IMR-90 (cell line): ENCODE measurements around the gene RPLP1. TPM values are rescaled to one million over a fixed set of nuclear protein-coding genes. Genes with fewer than 3 reads are reported as not detected.

Experiments
- ATAC-seq: fragments of 200-7000 bp; cut with Tn5 transposase; 2 replicates; pipeline ENCODE4 v1.9.1; 2020; ENCODE audit warnings: low read depth, mild to moderate bottlenecking, moderate library complexity
- BruUV-seq: library from RNA; stranded (reverse); fragments of 400-500 nt; replicated peaks from 2 replicates; lab custom pipeline; 2021; lab: Mats Ljungman, UMichigan
- CTCF ChIA-PET: fragments of 300-600 bp; formaldehyde crosslinking; extraction: SDS; loops from one replicate; lab custom pipeline; 2021; ENCODE audit warnings: antibody characterized with exemption; lab: Yijun Ruan, JAX
- POLR2A ChIA-PET: fragments of 300-600 bp; sonication (Branson Sonifier 250); formaldehyde crosslinking; loops from one replicate; lab custom pipeline; 2022; ENCODE audit warnings: antibody characterized with exemption; ENCODE audit not compliant: unreplicated experiment; lab: Charles Lee
- DNase-seq: peaks from one replicate; pipeline ENCODE4 v3.0.0; 2013
- H2AFZ ChIP-seq: replicated peaks from 2 replicates; pipeline ENCODE3; 2013; ENCODE audit warnings: low read length, mild to moderate bottlenecking; ENCODE audit not compliant: poor library complexity
- H2AK5ac ChIP-seq: 2 replicates; pipeline ENCODE4 v1.6.1; 2013; ENCODE audit warnings: low read depth, low read length, inconsistent platforms
- H2AK9ac ChIP-seq: replicated peaks from 2 replicates; pipeline ENCODE3; 2013; ENCODE audit warnings: mild to moderate bottlenecking, low read depth, low read length, moderate library complexity; ENCODE audit not compliant: poor library complexity
- H2BK120ac ChIP-seq: 2 replicates; pipeline ENCODE4 v1.6.1; 2013; ENCODE audit warnings: low read depth, low read length, inconsistent platforms
- H2BK15ac ChIP-seq: 3 replicates; pipeline ENCODE4 v1.6.1; 2013; ENCODE audit warnings: low read depth, low read length, inconsistent platforms
- H2BK20ac ChIP-seq: 2 replicates; pipeline ENCODE4 v1.6.1; 2013; ENCODE audit warnings: low read depth, mild to moderate bottlenecking, inconsistent platforms, low read length, moderate library complexity
- H2BK5ac ChIP-seq: 2 replicates; pipeline ENCODE4 v1.6.1; 2013; ENCODE audit warnings: mild to moderate bottlenecking, low read depth, low read length, inconsistent platforms; ENCODE audit not compliant: poor library complexity, severe bottlenecking
- H3K14ac ChIP-seq: replicated peaks from 2 replicates; pipeline ENCODE4 v1.6.1; 2013; ENCODE audit warnings: low read depth, low read length, inconsistent platforms
- H3K18ac ChIP-seq: 2 replicates; pipeline ENCODE4 v1.6.1; 2013; ENCODE audit warnings: low read depth, low read length, control low read depth
- H3K23ac ChIP-seq: 2 replicates; pipeline ENCODE4 v1.6.1; 2013; ENCODE audit warnings: low read depth, low read length, inconsistent platforms
- H3K27ac ChIP-seq: 2 replicates; pipeline ENCODE4 v1.5.1; 2013; ENCODE audit warnings: mild to moderate bottlenecking, control low read depth, low read length; ENCODE audit not compliant: insufficient read depth
- H3K27me3 ChIP-seq: 2 replicates; pipeline ENCODE4 v1.6.1; 2013; ENCODE audit warnings: low read length; ENCODE audit not compliant: control insufficient read depth, insufficient read depth
- H3K36me3 ChIP-seq: 2 replicates; pipeline ENCODE4 v1.6.1; 2013; ENCODE audit warnings: low read length, mixed read lengths; ENCODE audit not compliant: control insufficient read depth, insufficient read depth
- H3K4ac ChIP-seq: 2 replicates; pipeline ENCODE4 v1.6.1; 2013; ENCODE audit warnings: low read depth, low read length, inconsistent platforms
- H3K4me1 ChIP-seq: 2 replicates; pipeline ENCODE4 v1.6.1; 2013; ENCODE audit warnings: low read length, mixed read lengths; ENCODE audit not compliant: control insufficient read depth, insufficient read depth
- H3K4me2 ChIP-seq: 2 replicates; pipeline ENCODE4 v1.6.1; 2013; ENCODE audit warnings: low read depth, mild to moderate bottlenecking, control low read depth, low read length, moderate library complexity
- H3K4me3 ChIP-seq: 2 replicates; pipeline ENCODE4 v1.5.1; 2013; ENCODE audit warnings: low read depth, mild to moderate bottlenecking, control low read depth, low read length, moderate library complexity; ENCODE audit not compliant: insufficient read depth
- H3K56ac ChIP-seq: 2 replicates; pipeline ENCODE4 v1.6.1; 2013; ENCODE audit warnings: low read length, inconsistent platforms; ENCODE audit not compliant: insufficient read depth; ENCODE audit errors: extremely low read depth
- H3K79me1 ChIP-seq, 2 experiments: 2 replicates each; pipeline ENCODE4 v1.6.1; 2013; ENCODE audit warnings: low read length in 2 of 2, inconsistent platforms in 1 of 2, low read depth in 1 of 2
- H3K9ac ChIP-seq: 2 replicates; pipeline ENCODE4 v1.6.1; 2013; ENCODE audit warnings: low read depth, low read length, control low read depth
- H3K9me1 ChIP-seq: 2 replicates; pipeline ENCODE4 v1.6.1; 2013; ENCODE audit warnings: low read length, inconsistent platforms; ENCODE audit not compliant: insufficient read depth
- H3K9me3 ChIP-seq: 2 replicates; pipeline ENCODE4 v1.6.1; 2013; ENCODE audit warnings: low read length; ENCODE audit not compliant: control insufficient read depth, insufficient read depth
- H4K20me1 ChIP-seq: 2 replicates; pipeline ENCODE4 v1.6.1; 2013; ENCODE audit warnings: low read length, inconsistent platforms; ENCODE audit not compliant: insufficient read depth
- H4K5ac ChIP-seq: 2 replicates; pipeline ENCODE4 v1.6.1; 2013; ENCODE audit warnings: mild to moderate bottlenecking, low read depth, low read length, control low read depth
- H4K8ac ChIP-seq, 2 experiments: 2 replicates each; pipeline ENCODE4 v1.6.1; 2013; ENCODE audit warnings: low read depth in 2 of 2, low read length in 2 of 2, control low read depth in 1 of 2, inconsistent platforms in 1 of 2
- H4K91ac ChIP-seq: 2 replicates; pipeline ENCODE4 v1.6.1; 2013; ENCODE audit warnings: low read depth, low read length, inconsistent platforms; ENCODE audit not compliant: insufficient read depth
- BHLHE40 ChIP-seq: fragments of 150-350 bp; IDR thresholded peaks from 2 replicates; pipeline ENCODE4 v1.6.1; 2016; ENCODE audit warnings: mild to moderate bottlenecking, low read depth, low read length
- CEBPB ChIP-seq: IDR thresholded peaks from 2 replicates; pipeline ENCODE4 v1.6.1; 2012; ENCODE audit warnings: low read depth, low read length, improper control_type of control experiment
- CHD1 ChIP-seq: IDR thresholded peaks from 2 replicates; pipeline ENCODE4 v1.6.1; 2012; ENCODE audit warnings: low read depth, low read length, improper control_type of control experiment
- FOS ChIP-seq: fragments of 150-350 bp; IDR thresholded peaks from 2 replicates; pipeline ENCODE4 v1.6.1; 2016; ENCODE audit warnings: low read depth, low read length
- MAFK ChIP-seq: IDR thresholded peaks from 2 replicates; pipeline ENCODE4 v1.6.1; 2012; ENCODE audit warnings: low read depth, low read length, improper control_type of control experiment
- MAZ ChIP-seq: IDR thresholded peaks from 2 replicates; pipeline ENCODE4 v1.6.1; 2012; ENCODE audit warnings: low read depth, mild to moderate bottlenecking, low read length, improper control_type of control experiment, moderate library complexity, borderline replicate concordance
- MXI1 ChIP-seq: IDR thresholded peaks from 2 replicates; pipeline ENCODE4 v1.6.1; 2012; ENCODE audit warnings: low read depth, mild to moderate bottlenecking, low read length, moderate library complexity, borderline replicate concordance
- NFE2L2 ChIP-seq: fragments of 150-350 bp; IDR thresholded peaks from 2 replicates; pipeline ENCODE4 v1.6.1; 2016; ENCODE audit warnings: low read depth, mild to moderate bottlenecking, low read length
- POLR2A ChIP-seq: IDR thresholded peaks from 2 replicates; pipeline ENCODE4 v1.6.1; 2012; ENCODE audit warnings: mild to moderate bottlenecking, low read depth, low read length
- RFX5 ChIP-seq: IDR thresholded peaks from 2 replicates; pipeline ENCODE4 v1.8.0; 2012; ENCODE audit warnings: low read depth, mild to moderate bottlenecking, low read length, moderate library complexity
- SMC3 ChIP-seq: fragments of 150-350 bp; IDR thresholded peaks from 2 replicates; pipeline ENCODE4 v1.6.1; 2016; ENCODE audit warnings: low read depth, mild to moderate bottlenecking, antibody characterized with exemption, low read length, moderate library complexity
- WGBS, 2 experiments: methylation state at CpG; one replicate each; pipeline versions ENCODE4 v1.1.5 to v1.1.7; 2013; ENCODE audit warnings: missing lambda C conversion rate in 2 of 2; ENCODE audit not compliant: insufficient read length in 1 of 2; ENCODE audit errors: extremely low coverage in 2 of 2; 5-methylcytosine and 5-hydroxymethylcytosine counted together
- dilution Hi-C: fragments of 300-500 bp; cut with HindIII; formaldehyde crosslinking; loops from one replicate; pipeline ENCODE4 v1.14.3; 2018; ENCODE audit warnings: low sequenced_read_pairs; ENCODE audit not compliant: unreplicated experiment
- in situ Hi-C: fragments of 300-500 bp; cut with MboI; formaldehyde crosslinking; loops from 3 replicates; pipeline ENCODE4 v1.14.3; 2019; ENCODE audit warnings: low sequenced_read_pairs, inconsistent platforms, mixed read lengths
- intact Hi-C: fragments of 100-400 bp; cut with micrococcal nuclease; formaldehyde crosslinking; loops from 2 replicates; pipeline ENCODE4 v1.10.0; 2022
- polyA plus RNA-seq, 3 experiments: library from polyadenylated mRNA; depleted of rRNA; stranded (reverse); fragments of >200 nt; gene quantifications; 2 replicates each; pipeline ENCODE4 v1.2.3, GENCODE V29; 2012; ENCODE audit warnings: low replicate concordance in 1 of 3
- total RNA-seq: library from RNA; depleted of rRNA; stranded (reverse); fragments of >200 nt; gene quantifications from 2 replicates; pipeline ENCODE4 v1.2.3, GENCODE V29; 2012
- TF ChIP-seq, protein P1 (sequence below): fragments of 150-350 bp; IDR thresholded peaks from 2 replicates; pipeline ENCODE4 v1.6.1; 2017; ENCODE audit warnings: mild to moderate bottlenecking, antibody characterized with exemption, low read length, low read depth
- TF ChIP-seq, protein P2 (sequence below): conservative IDR thresholded peaks from 2 replicates; pipeline ENCODE4 v1.5.1; 2012; ENCODE audit warnings: mild to moderate bottlenecking, low read depth, low read length, improper control_type of control experiment
- TF ChIP-seq, protein P3 (sequence below): fragments of 150-350 bp; IDR thresholded peaks from 2 replicates; pipeline ENCODE4 v1.6.1; 2016; ENCODE audit warnings: low read depth, mild to moderate bottlenecking, low read length, moderate library complexity, borderline replicate concordance

Gene RPLP1
- total and polyA plus RNA-seq, 2 of the 4 experiments (the other 2 are of a cell fraction): 97.0 to 1,440 TPM

DNA sequence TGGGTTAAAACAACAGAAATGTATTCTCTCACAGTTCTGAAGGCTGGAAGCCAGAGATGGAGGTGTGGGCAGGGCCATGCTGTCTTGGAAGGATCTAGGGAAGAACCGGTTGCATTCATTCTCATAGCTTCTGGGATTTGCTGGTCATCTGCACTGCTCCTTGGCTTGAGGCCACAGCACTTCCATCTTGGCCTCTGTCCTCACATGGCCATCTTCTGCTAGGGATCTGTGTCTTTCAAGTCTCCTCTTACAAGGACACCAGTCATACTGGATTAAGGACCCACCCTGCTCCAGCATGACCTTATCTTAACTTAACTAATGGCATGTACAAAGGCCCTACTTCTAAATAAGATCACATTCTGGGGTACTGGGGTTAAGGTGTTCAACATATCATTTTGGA lies 47.7 kb downstream of the RPLP1 start:
- Histone ChIP-seq H3K27ac (no peak overlapping the region), H3K9me3 (no peaks in the 10 kb centered on the region), H3K4me1 (no peaks in the 10 kb centered on the region), H4K20me1 (no peaks in the 10 kb centered on the region), H3K9me1 (no peaks in the 10 kb centered on the region), H2AK5ac (no peak overlapping the region), H3K4ac (no peak overlapping the region), H3K27me3 (peaks cover 55% of the 10 kb centered on the region), H3K9ac (no peak overlapping the region), H3K23ac (no peak overlapping the region), H2BK15ac (no peak overlapping the region), H3K56ac (no peak overlapping the region), H4K5ac (no peak overlapping the region), H4K91ac (no peak overlapping the region), H3K36me3 (no peaks in the 10 kb centered on the region), H2BK120ac (no peak overlapping the region), H2BK5ac (no peak overlapping the region), H3K4me2 (no peak overlapping the region), H2AFZ (no peak overlapping the region), H3K14ac (no peak overlapping the region; the same call in 1 of the 2 replicates), H3K18ac (no peak overlapping the region), H4K8ac (no peak overlapping the region), H3K79me1 (no peaks in the 10 kb centered on the region), H3K4me3 (no peak overlapping the region), H2BK20ac (no peak overlapping the region), H2AK9ac (no peak overlapping the region)
- BruUV-seq: no TSS peak
- dilution Hi-C loops: no loop called here
- no peak for DNase-seq
- in situ Hi-C loops: no loop called here
- intact Hi-C loops: no loop called here
- TF ChIP-seq, protein P1, sequence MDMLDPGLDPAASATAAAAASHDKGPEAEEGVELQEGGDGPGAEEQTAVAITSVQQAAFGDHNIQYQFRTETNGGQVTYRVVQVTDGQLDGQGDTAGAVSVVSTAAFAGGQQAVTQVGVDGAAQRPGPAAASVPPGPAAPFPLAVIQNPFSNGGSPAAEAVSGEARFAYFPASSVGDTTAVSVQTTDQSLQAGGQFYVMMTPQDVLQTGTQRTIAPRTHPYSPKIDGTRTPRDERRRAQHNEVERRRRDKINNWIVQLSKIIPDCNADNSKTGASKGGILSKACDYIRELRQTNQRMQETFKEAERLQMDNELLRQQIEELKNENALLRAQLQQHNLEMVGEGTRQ: no peak
- TF ChIP-seq POLR2A: no peak
- TF ChIP-seq CHD1: no peak
- no peak for TF ChIP-seq SMC3
- no peak for TF ChIP-seq RFX5
- TF ChIP-seq, protein P2, sequence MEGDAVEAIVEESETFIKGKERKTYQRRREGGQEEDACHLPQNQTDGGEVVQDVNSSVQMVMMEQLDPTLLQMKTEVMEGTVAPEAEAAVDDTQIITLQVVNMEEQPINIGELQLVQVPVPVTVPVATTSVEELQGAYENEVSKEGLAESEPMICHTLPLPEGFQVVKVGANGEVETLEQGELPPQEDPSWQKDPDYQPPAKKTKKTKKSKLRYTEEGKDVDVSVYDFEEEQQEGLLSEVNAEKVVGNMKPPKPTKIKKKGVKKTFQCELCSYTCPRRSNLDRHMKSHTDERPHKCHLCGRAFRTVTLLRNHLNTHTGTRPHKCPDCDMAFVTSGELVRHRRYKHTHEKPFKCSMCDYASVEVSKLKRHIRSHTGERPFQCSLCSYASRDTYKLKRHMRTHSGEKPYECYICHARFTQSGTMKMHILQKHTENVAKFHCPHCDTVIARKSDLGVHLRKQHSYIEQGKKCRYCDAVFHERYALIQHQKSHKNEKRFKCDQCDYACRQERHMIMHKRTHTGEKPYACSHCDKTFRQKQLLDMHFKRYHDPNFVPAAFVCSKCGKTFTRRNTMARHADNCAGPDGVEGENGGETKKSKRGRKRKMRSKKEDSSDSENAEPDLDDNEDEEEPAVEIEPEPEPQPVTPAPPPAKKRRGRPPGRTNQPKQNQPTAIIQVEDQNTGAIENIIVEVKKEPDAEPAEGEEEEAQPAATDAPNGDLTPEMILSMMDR: no peak
- no peak for TF ChIP-seq FOS
- TF ChIP-seq MXI1: no peak
- no peak for TF ChIP-seq CEBPB
- no peak for TF ChIP-seq MAZ
- TF ChIP-seq NFE2L2: no peak
- TF ChIP-seq, protein P3, sequence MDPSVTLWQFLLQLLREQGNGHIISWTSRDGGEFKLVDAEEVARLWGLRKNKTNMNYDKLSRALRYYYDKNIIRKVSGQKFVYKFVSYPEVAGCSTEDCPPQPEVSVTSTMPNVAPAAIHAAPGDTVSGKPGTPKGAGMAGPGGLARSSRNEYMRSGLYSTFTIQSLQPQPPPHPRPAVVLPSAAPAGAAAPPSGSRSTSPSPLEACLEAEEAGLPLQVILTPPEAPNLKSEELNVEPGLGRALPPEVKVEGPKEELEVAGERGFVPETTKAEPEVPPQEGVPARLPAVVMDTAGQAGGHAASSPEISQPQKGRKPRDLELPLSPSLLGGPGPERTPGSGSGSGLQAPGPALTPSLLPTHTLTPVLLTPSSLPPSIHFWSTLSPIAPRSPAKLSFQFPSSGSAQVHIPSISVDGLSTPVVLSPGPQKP: no peak
- no peak for TF ChIP-seq MAFK
- TF ChIP-seq BHLHE40: no peak
- 80% methylated on average over 1 of the region's 1 CpG; no CpG with 5 or more reads in 1 of the 2 experiments for WGBS, 2 experiments
- no peak for ATAC-seq
- POLR2A ChIA-PET: no interaction called here
- CTCF ChIA-PET: no interaction called here
